ENCODE data around the gene ADK. TPM values are rescaled to one million over a fixed set of nuclear protein-coding genes. Genes with fewer than 3 reads are reported as not detected.

Gene ADK
- polyA plus RNA-seq, 1 donor (not counting 4 experiments of a cell fraction or from before 2014, with no cell fraction given): 139 TPM

- peaks cover 5% of the 10 kb centered on the region for H3K79me2 ChIP-seq (ENCODE audit: control insufficient read depth, insufficient read depth, low read length)
- no peaks in the 10 kb centered on the region for H3K9me3 ChIP-seq (ENCODE audit: control insufficient read depth, low read depth, low read length)
- no peaks in the 10 kb centered on the region for H3K27me3 ChIP-seq (ENCODE audit: control insufficient read depth, extremely low read depth, insufficient read depth, low read length)
- dilution Hi-C loops (cut with MboI; ENCODE audit: extremely low pct_ligation_motif_present, low sequenced_read_pairs): no loop called here
- peaks cover 2% of the 10 kb centered on the region for H3K9me1 ChIP-seq (ENCODE audit: control insufficient read depth, extremely low read depth, insufficient read depth, low read length)
- H2AFZ ChIP-seq (ENCODE audit: control insufficient read depth, low read length): no peak overlapping the region
- TF ChIP-seq CTCF (optimal IDR thresholded peaks at IDR 0.05 in 1 of 3, IDR thresholded peaks at IDR 0.05 in 1 of 3, conservative IDR thresholded peaks at IDR 0.05 in 1 of 3; ENCODE audit: extremely low read depth in 1 of 3, insufficient read depth in 2 of 3, low read length in 3 of 3) (no peak), EZH2 (IDR thresholded peaks at IDR 0.05; ENCODE audit: low read length) (no peak)
- no peak for DNase-seq (ENCODE audit: low read depth, low spot score)
- H3K27ac ChIP-seq (ENCODE audit: control insufficient read depth, insufficient read depth, low read length): no peak overlapping the region
- H3K4me3 ChIP-seq (ENCODE audit: control insufficient read depth in 2 of 3, extremely low read depth in 1 of 3, insufficient read depth in 2 of 3, low read depth in 1 of 3, low read length in 3 of 3): no peak overlapping the region
- peaks cover 1 to 8% of the 10 kb centered on the region in 2 experiments for H3K36me3 ChIP-seq (ENCODE audit: control insufficient read depth in 2 of 2, extremely low read depth in 1 of 2, insufficient read depth in 2 of 2, low read length in 2 of 2)
- no peak overlapping the region for H3K4me2 ChIP-seq (ENCODE audit: control insufficient read depth, extremely low read depth, insufficient read depth, low read depth, low read length)
- H4K20me1 ChIP-seq (ENCODE audit: control insufficient read depth, extremely low read depth, insufficient read depth, low read length): no peaks in the 10 kb centered on the region
- no peak overlapping the region for H3K9ac ChIP-seq (ENCODE audit: control insufficient read depth, extremely low read depth, insufficient read depth, low read length)
- H3K4me1 ChIP-seq (ENCODE audit: control insufficient read depth, extremely low read depth, insufficient read depth, low read length): no peaks in the 10 kb centered on the region
- no peak for FAIRE-seq
These were observed 243.5 kb downstream of the ADK start for GRCh38 chr10:74394416-74394969.

GRCh38 chr10:74400186-74400585, 249.2 kb downstream of the ADK start:
- Histone ChIP-seq H3K4me1 (ENCODE audit: control insufficient read depth, extremely low read depth, insufficient read depth, low read length) (no peaks in the 10 kb centered on the region), H3K4me3 (ENCODE audit: control insufficient read depth in 2 of 3, extremely low read depth in 1 of 3, insufficient read depth in 2 of 3, low read depth in 1 of 3, low read length in 3 of 3) (no peak overlapping the region), H3K36me3 (ENCODE audit: control insufficient read depth in 2 of 2, extremely low read depth in 1 of 2, insufficient read depth in 2 of 2, low read length in 2 of 2) (peaks cover 0 to under 1% of the 10 kb centered on the region in 2 experiments), H3K9me3 (ENCODE audit: control insufficient read depth, low read depth, low read length) (no peaks in the 10 kb centered on the region), H4K20me1 (ENCODE audit: control insufficient read depth, extremely low read depth, insufficient read depth, low read length) (no peaks in the 10 kb centered on the region), H3K27ac (ENCODE audit: control insufficient read depth, insufficient read depth, low read length) (no peak overlapping the region), H3K4me2 (ENCODE audit: control insufficient read depth, extremely low read depth, insufficient read depth, low read depth, low read length) (no peak overlapping the region), H3K9me1 (ENCODE audit: control insufficient read depth, extremely low read depth, insufficient read depth, low read length) (no peaks in the 10 kb centered on the region), H3K79me2 (ENCODE audit: control insufficient read depth, insufficient read depth, low read length) (no peaks in the 10 kb centered on the region), H2AFZ (ENCODE audit: control insufficient read depth, low read length) (no peak overlapping the region), H3K9ac (ENCODE audit: control insufficient read depth, extremely low read depth, insufficient read depth, low read length) (no peak overlapping the region), H3K27me3 (ENCODE audit: control insufficient read depth, extremely low read depth, insufficient read depth, low read length) (no peaks in the 10 kb centered on the region)
- dilution Hi-C loops (cut with MboI; ENCODE audit: extremely low pct_ligation_motif_present, low sequenced_read_pairs): no loop called here
- FAIRE-seq (no peak), DNase-seq (ENCODE audit: low read depth, low spot score) (no peak)
- no peak for TF ChIP-seq CTCF (optimal IDR thresholded peaks at IDR 0.05 in 1 of 3, IDR thresholded peaks at IDR 0.05 in 1 of 3, conservative IDR thresholded peaks at IDR 0.05 in 1 of 3; ENCODE audit: extremely low read depth in 1 of 3, insufficient read depth in 2 of 3, low read length in 3 of 3)
- TF ChIP-seq EZH2 (IDR thresholded peaks at IDR 0.05; ENCODE audit: low read length): no peak
